Upper lobe of left lung (tissue), 6 donors: ENCODE data around the gene SRP54. TPM values are rescaled to one million over a fixed set of nuclear protein-coding genes. Genes with fewer than 3 reads are reported as not detected.

Experiments
- ATAC-seq, 2 donors: fragments of 200-7000 bp; cut with Tn5 transposase; one replicate each; pipeline ENCODE4 v1.9.1; 2022; ENCODE audit warnings: mild to moderate bottlenecking in 2 of 2, moderate library complexity in 2 of 2; ENCODE audit not compliant: low FRiP score in 2 of 2
- DNase-seq, 2 donors: peaks; one replicate each; pipeline ENCODE4 v3.0.0-alpha.2; 2019 to 2020
- H3K27ac ChIP-seq, 4 donors: fragments of 200-600 bp; sonication (generic); one replicate each; pipeline ENCODE4 v1.5.1; 2016 to 2019
- H3K27me3 ChIP-seq, 4 donors: fragments of 200-600 bp; sonication (generic); one replicate each; pipeline ENCODE4 v1.5.1; 2017 to 2019
- H3K36me3 ChIP-seq, 4 donors: fragments of 200-600 bp; sonication (generic); one replicate each; pipeline ENCODE4 v1.5.1; 2016 to 2019
- H3K4me1 ChIP-seq, 4 donors: fragments of 200-600 bp; sonication (generic); one replicate each; pipeline ENCODE4 v1.5.1; 2018 to 2019
- H3K4me3 ChIP-seq, 4 donors: fragments of 200-600 bp; sonication (generic); one replicate each; pipeline ENCODE4 v1.5.1; 2017 to 2019; ENCODE audit warnings: mild to moderate bottlenecking in 2 of 4, moderate library complexity in 1 of 4
- H3K9me3 ChIP-seq, 4 donors: fragments of 200-600 bp; sonication (generic); one replicate each; pipeline ENCODE4 v1.5.1; 2018 to 2019
- CTCF ChIP-seq, 6 experiments: fragments of 450-650 bp in 4 of 6; fragments of 200-600 bp in 2 of 6; sonication (generic) in 2 of 6; IDR thresholded peaks; one replicate each; pipeline ENCODE4 v1.5.1; 2016 to 2019; ENCODE audit warnings: antibody characterized with exemption in 6 of 6
- EP300 ChIP-seq, 4 donors: sonication (generic); formaldehyde crosslinking; IDR thresholded peaks; one replicate each; pipeline ENCODE4 v1.5.1; 2017; ENCODE audit warnings: antibody characterized with exemption in 4 of 4, control low read depth in 2 of 4
- POLR2A ChIP-seq, 4 donors: fragments of 450-650 bp; IDR thresholded peaks; one replicate each; pipeline ENCODE4 v1.5.1; 2016 to 2017; ENCODE audit warnings: antibody characterized with exemption in 4 of 4, mild to moderate bottlenecking in 2 of 4
- POLR2AphosphoS5 ChIP-seq, 2 donors: sonication (generic); formaldehyde crosslinking; IDR thresholded peaks; one replicate each; pipeline ENCODE4 v1.5.1; 2017; ENCODE audit warnings: antibody characterized with exemption in 2 of 2
- WGBS, 2 donors: methylation state at CpG; one replicate each; pipeline ENCODE4 v1.1.5; 2017 to 2018; 5-methylcytosine and 5-hydroxymethylcytosine counted together
- total RNA-seq, 6 donors: library from RNA; depleted of rRNA in 4 of 6; stranded (reverse); fragments of >200 nt in 4 of 6; gene quantifications; one replicate each; pipeline versions ENCODE4 v1.1.0 to v1.2.1, GENCODE V29; 2016 to 2021
- donor health status: DM: no; HTN: no; CAD: no; lungs with moderate emphysema.
- donor health status: DM: no; HTN: yes; CAD: no; lungs with severe emphysema.

SRP54 gene
- total RNA-seq, 6 donors from 2014 or later = 19.0 to 99.1 (median 45.9) TPM

GRCh38 chr14:35046048-35046750 is 63.4 kb downstream of the SRP54 start, which contains the start of gene FAM177A1:
TSS of gene FAM177A1 (plus strand) at chr14:35046272. CDS start at chr14:35046464, 192 bp downstream.
- Histone ChIP-seq H3K9me3 (no peaks in the 10 kb centered on the region), H3K4me3 (peak within 1 kb of the TSS; percentile 69 to 75 (median 72)), H3K4me1 (peaks cover 24 to 45% (median 35%) of the 10 kb centered on the region in 4 donors), H3K36me3 (peaks cover 0 to 14% (median 3%) of the 10 kb centered on the region in 4 donors), H3K27me3 (no peaks in the 10 kb centered on the region), H3K27ac (peak within 1 kb of the TSS; percentile 95 to 99 (median 98))
- peak in 4 of 6 experiments; percentile 17 to 57 (median 22) for TF ChIP-seq CTCF (IDR thresholded peaks at IDR 0.05)
- TF ChIP-seq POLR2A (IDR thresholded peaks at IDR 0.05) = peak in 3 of 4 donors; percentile 88 to 99 (median 96)
- TF ChIP-seq EP300 (IDR thresholded peaks at IDR 0.05) = peak in 2 of 4 donors; percentile 26 to 88
- TF ChIP-seq POLR2AphosphoS5 (IDR thresholded peaks at IDR 0.05) = peak; percentile 87 to 98
- WGBS, 2 donors = 0% methylated on average over 38 of the region's 77 CpGs; no CpG with 5 or more reads in 1 of the 2 donors
- DNase-seq (peak; percentile 99 to 100), ATAC-seq (peak; percentile 99)

- Histone ChIP-seq H3K4me3 (peak overlapping the region; percentile 69 to 75 (median 72)), H3K27ac (peak overlapping the region; percentile 95 to 99 (median 98)), H3K27me3 (no peaks in the 10 kb centered on the region), H3K4me1 (peaks cover 28 to 52% (median 40%) of the 10 kb centered on the region in 4 donors), H3K36me3 (peaks cover 0 to 16% (median 7%) of the 10 kb centered on the region in 4 donors), H3K9me3 (no peaks in the 10 kb centered on the region)
- peak in 1 of 6 experiments; percentile 4 for TF ChIP-seq CTCF (IDR thresholded peaks at IDR 0.05)
- TF ChIP-seq POLR2AphosphoS5 (IDR thresholded peaks at IDR 0.05) = no peak
- TF ChIP-seq POLR2A (IDR thresholded peaks at IDR 0.05) = no peak
- peak; percentile 43 to 45 for ATAC-seq
- DNase-seq = peak in 1 of 2 donors; percentile 69
- WGBS, 2 donors = 22 to 33% methylated on average over 19 to 22 of the region's 23 CpGs
These were observed 64.2 kb downstream of the SRP54 start for GRCh38 chr14:35046751-35047536.

GRCh38 chr14:35047976-35048513 is 65.3 kb downstream of the SRP54 start:
- TF ChIP-seq CTCF (IDR thresholded peaks at IDR 0.05) (no peak), EP300 (IDR thresholded peaks at IDR 0.05) (peak in 1 of 4 donors; percentile 9), POLR2A (IDR thresholded peaks at IDR 0.05) (no peak), POLR2AphosphoS5 (IDR thresholded peaks at IDR 0.05) (no peak)
- Histone ChIP-seq H3K27ac (peak overlapping the region in 3 of 4 donors; percentile 21 to 98 (median 95)), H3K9me3 (no peaks in the 10 kb centered on the region), H3K4me3 (peak overlapping the region in 3 of 4 donors; percentile 69 to 75 (median 71)), H3K27me3 (no peaks in the 10 kb centered on the region), H3K36me3 (peaks cover 0 to 25% (median 7%) of the 10 kb centered on the region in 4 donors), H3K4me1 (peaks cover 28 to 57% (median 44%) of the 10 kb centered on the region in 4 donors)
- WGBS, 2 donors = 48 to 56% methylated on average over 4 of the region's 4 CpGs
- ATAC-seq (no peak), DNase-seq (no peak)

- Histone ChIP-seq H3K27ac (peak overlapping the region; percentile 50 to 98 (median 68)), H3K27me3 (no peaks in the 10 kb centered on the region), H3K4me1 (peaks cover 23 to 52% (median 39%) of the 10 kb centered on the region in 4 donors), H3K4me3 (no peak overlapping the region), H3K36me3 (peaks cover 7 to 50% (median 26%) of the 10 kb centered on the region in 4 donors), H3K9me3 (no peaks in the 10 kb centered on the region)
- no peak for TF ChIP-seq POLR2A (IDR thresholded peaks at IDR 0.05)
- TF ChIP-seq EP300 (IDR thresholded peaks at IDR 0.05) = no peak
- no peak for TF ChIP-seq CTCF (IDR thresholded peaks at IDR 0.05)
- TF ChIP-seq POLR2AphosphoS5 (IDR thresholded peaks at IDR 0.05) = no peak
- WGBS, 2 donors = 7 to 11% methylated on average over 1 of the region's 1 CpG
- no peak for ATAC-seq
- no peak for DNase-seq
These were observed 67.9 kb downstream of the SRP54 start for GRCh38 chr14:35050652-35051051.
